Heart left ventricle (tissue), 13 donors: ENCODE results near the gene ZFP57.

ENCODE experiments used
- POLR2A ChIP-seq, 2 donors: fragments of 450-650 bp; IDR thresholded peaks; one replicate each; pipeline ENCODE4 v1.6.1; 2017; ENCODE audit warnings: antibody characterized with exemption in 2 of 2, mild to moderate bottlenecking in 2 of 2, moderate library complexity in 2 of 2
- TF ChIP-seq, protein P1 (sequence below), 12 donors: fragments of 200-600 bp; sonication (generic) in 4 of 12; IDR thresholded peaks; one replicate each; pipeline versions ENCODE4 v1.5.0 to v1.8.0; 2018 to 2022; ENCODE audit warnings: antibody characterized with exemption in 12 of 12, mild to moderate bottlenecking in 5 of 12
- donor health status: ischemic (EF 13 %, LVEDD 7.1; RV severe dilation, severe dysfunction).
- donor health status: DM: no; HTN: yes; CAD: no.
- donor health status: DM: no; HTN: no; CAD: no.
- donor health status: ischemic (EF 25% LVEDD 6.9; RV normal size, moderate dysfunction).
- donor health status: ischemic (EF 25% LVEDD 5.7; RV mildly dilated, moderate dysfunction).
- donor health status: ischemic (EF 35%, LVEDD 5.7; RV mildly dilated, moderate dysfunction).
- donor health status: nonischemic (EF 11% LVEDD 7.7; RV severe dilation, severe dysfunction).
- donor health status: DM: yes; HTN: yes; CAD: no.
- donor health status: PGD.
- donor health status: ischemic (EF 29% LVEDD 5.4; RV normal size, mild dysfunction).
- donor health status: nonischemic (EF 23%, LVEDD 6.1; RV moderate dilation, normal function).

DNA sequence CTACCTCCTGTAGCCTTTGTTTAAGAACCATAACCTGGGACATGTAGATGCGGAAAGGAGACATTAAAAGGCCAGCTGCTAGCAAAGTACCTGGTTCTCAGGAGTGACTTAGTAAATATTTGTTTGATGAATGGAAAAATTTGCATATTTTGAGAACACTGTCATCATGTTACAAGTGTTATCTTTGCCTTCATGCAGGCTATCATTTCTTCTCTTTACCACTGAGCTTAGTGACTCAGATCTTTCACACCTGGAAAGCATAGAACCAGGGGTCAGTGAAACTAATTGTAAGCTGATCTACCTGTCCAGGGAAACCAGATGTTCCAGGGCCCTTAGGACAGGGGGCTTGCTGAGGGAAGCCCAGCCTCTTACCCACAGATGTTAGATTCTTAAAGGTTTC is 5.4 kb downstream of the ZFP57 start:
- TF ChIP-seq, protein P1, sequence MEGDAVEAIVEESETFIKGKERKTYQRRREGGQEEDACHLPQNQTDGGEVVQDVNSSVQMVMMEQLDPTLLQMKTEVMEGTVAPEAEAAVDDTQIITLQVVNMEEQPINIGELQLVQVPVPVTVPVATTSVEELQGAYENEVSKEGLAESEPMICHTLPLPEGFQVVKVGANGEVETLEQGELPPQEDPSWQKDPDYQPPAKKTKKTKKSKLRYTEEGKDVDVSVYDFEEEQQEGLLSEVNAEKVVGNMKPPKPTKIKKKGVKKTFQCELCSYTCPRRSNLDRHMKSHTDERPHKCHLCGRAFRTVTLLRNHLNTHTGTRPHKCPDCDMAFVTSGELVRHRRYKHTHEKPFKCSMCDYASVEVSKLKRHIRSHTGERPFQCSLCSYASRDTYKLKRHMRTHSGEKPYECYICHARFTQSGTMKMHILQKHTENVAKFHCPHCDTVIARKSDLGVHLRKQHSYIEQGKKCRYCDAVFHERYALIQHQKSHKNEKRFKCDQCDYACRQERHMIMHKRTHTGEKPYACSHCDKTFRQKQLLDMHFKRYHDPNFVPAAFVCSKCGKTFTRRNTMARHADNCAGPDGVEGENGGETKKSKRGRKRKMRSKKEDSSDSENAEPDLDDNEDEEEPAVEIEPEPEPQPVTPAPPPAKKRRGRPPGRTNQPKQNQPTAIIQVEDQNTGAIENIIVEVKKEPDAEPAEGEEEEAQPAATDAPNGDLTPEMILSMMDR (IDR thresholded peaks at IDR 0.05): no peak
- no peak for TF ChIP-seq POLR2A (IDR thresholded peaks at IDR 0.05)
